Measurements from ENCODE around the gene OR1K1. TPM values are rescaled to one million over a fixed set of nuclear protein-coding genes. Genes with fewer than 3 reads are reported as not detected.

The OR1K1 gene
- total and polyA plus RNA-seq, 10 of the 15 experiments (the other 5 are each of a cell fraction or from before 2014, with no cell fraction given), result not detected

GRCh38 chr9:122786338-122786737 lies 13.6 kb upstream of the OR1K1 start:
- Histone ChIP-seq H3K27ac (ENCODE audit: control insufficient read depth, insufficient read depth) (no peak overlapping the region), H3K36me3 (ENCODE audit: control insufficient read depth in 2 of 2, insufficient read depth in 2 of 2, low read length in 1 of 2) (no peaks in the 10 kb centered on the region), H3K9me3 (replicated peaks; ENCODE audit: control insufficient read depth, insufficient read depth, low read length) (no peaks in the 10 kb centered on the region), H4K20me1 (ENCODE audit: control insufficient read depth, insufficient read depth) (no peaks in the 10 kb centered on the region), H2AFZ (ENCODE audit: control insufficient read depth, low read depth, low read length) (no peak overlapping the region), H3K27me3 (replicated peaks in 1 of 2; ENCODE audit: control insufficient read depth in 2 of 2, insufficient read depth in 2 of 2, low read length in 1 of 2) (peaks cover 0 to 1% of the 10 kb centered on the region in 2 experiments; a peak in 1 of 4 replicates), H3K9ac (ENCODE audit: control insufficient read depth, insufficient read depth, low read length) (no peak overlapping the region), H3K79me2 (ENCODE audit: control insufficient read depth, insufficient read depth, low read length) (no peaks in the 10 kb centered on the region), H3K4me1 (ENCODE audit: control insufficient read depth, insufficient read depth, low read length) (no peaks in the 10 kb centered on the region), H3K4me3 (no peak overlapping the region), H3K4me2 (ENCODE audit: control insufficient read depth, insufficient read depth) (no peak overlapping the region)
- SMC1A ChIA-PET (ENCODE audit: uncharacterized antibody, unreplicated experiment), result no interaction called here
- in situ Hi-C loops (cut with MboI), result no loop called here
- no peak for ATAC-seq
- no TSS peak for BruUV-seq (replicated peaks)
- CTCF ChIA-PET, result no interaction called here
- no peak for TF ChIP-seq ZNF217 (IDR thresholded peaks at IDR 0.05)
- no peak for TF ChIP-seq HDAC6 (IDR thresholded peaks at IDR 0.05; ENCODE audit: unreplicated experiment)
- 2% methylated on average over 4 of the region's 4 CpGs for WGBS (ENCODE audit: insufficient coverage, insufficient replicate concordance, low lambda C conversion rate, missing lambda C conversion rate)
- RAD21 ChIA-PET (ENCODE audit: unreplicated experiment), result no interaction called here
- intact Hi-C loops (cut with micrococcal nuclease; ENCODE audit: unreplicated experiment), result no loop called here
- no peak for FAIRE-seq
- POLR2A ChIA-PET, result no interaction called here
- DNase-seq (ENCODE audit: low read depth, low spot score), result no peak

GRCh38 chr9:122788831-122789230 lies 11.1 kb upstream of the OR1K1 start, which contains the start of gene OR5C1:
TSS of gene OR5C1 (plus strand) at chr9:122788933. CDS start at chr9:122788933, 0 bp downstream.
- no TSS peak for BruUV-seq (replicated peaks)
- no peaks in the 10 kb centered on the region for H3K36me3 ChIP-seq (ENCODE audit: control insufficient read depth in 2 of 2, insufficient read depth in 2 of 2, low read length in 1 of 2)
- no peak within 1 kb of the TSS for H2AFZ ChIP-seq (ENCODE audit: control insufficient read depth, low read depth, low read length)
- 70% methylated on average over 12 of the region's 12 CpGs for WGBS (ENCODE audit: insufficient coverage, insufficient replicate concordance, low lambda C conversion rate, missing lambda C conversion rate)
- no peak within 1 kb of the TSS for H3K9ac ChIP-seq (ENCODE audit: control insufficient read depth, insufficient read depth, low read length)
- TF ChIP-seq ZSCAN29 (IDR thresholded peaks at IDR 0.05) (no peak), POU2F2 (IDR thresholded peaks at IDR 0.05; ENCODE audit: borderline replicate concordance, low read depth, low read length) (no peak), RAD21 (IDR thresholded peaks at IDR 0.05; ENCODE audit: insufficient read depth, low read depth, low read length) (no peak), E4F1 (IDR thresholded peaks at IDR 0.05; ENCODE audit: borderline replicate concordance, partially characterized antibody) (no peak), SKIL (IDR thresholded peaks at IDR 0.05; ENCODE audit: low read depth, poor library complexity, severe bottlenecking) (no peak), WRNIP1 (IDR thresholded peaks at IDR 0.05; ENCODE audit: borderline replicate concordance, low read depth, low read length) (no peak)
- no peaks in the 10 kb centered on the region for H4K20me1 ChIP-seq (ENCODE audit: control insufficient read depth, insufficient read depth)
- H3K9me3 ChIP-seq (replicated peaks; ENCODE audit: control insufficient read depth, insufficient read depth, low read length), result no peaks in the 10 kb centered on the region
- POLR2A ChIA-PET, result no interaction called here
- no peak within 1 kb of the TSS for H3K4me3 ChIP-seq
- no peak for DNase-seq (ENCODE audit: low read depth, low spot score)
- H3K79me2 ChIP-seq (ENCODE audit: control insufficient read depth, insufficient read depth, low read length), result no peaks in the 10 kb centered on the region
- CTCF ChIA-PET, result no interaction called here
- no peak for FAIRE-seq
- RAD21 ChIA-PET (ENCODE audit: unreplicated experiment), result no interaction called here
- in situ Hi-C loops (cut with MboI) (no loop called here), intact Hi-C loops (cut with micrococcal nuclease; ENCODE audit: unreplicated experiment) (no loop called here)
- peaks cover 0 to 1% of the 10 kb centered on the region in 2 experiments; a peak in 1 of 4 replicates for H3K27me3 ChIP-seq (replicated peaks in 1 of 2; ENCODE audit: control insufficient read depth in 2 of 2, insufficient read depth in 2 of 2, low read length in 1 of 2)
- no peak within 1 kb of the TSS for H3K27ac ChIP-seq (ENCODE audit: control insufficient read depth, insufficient read depth)
- no peaks in the 10 kb centered on the region; the same call in 1 of the 2 replicates for H3K4me1 ChIP-seq (ENCODE audit: control insufficient read depth, insufficient read depth, low read length)
- H3K4me2 ChIP-seq (ENCODE audit: control insufficient read depth, insufficient read depth), result no peak within 1 kb of the TSS
- SMC1A ChIA-PET (ENCODE audit: uncharacterized antibody, unreplicated experiment), result no interaction called here
- ATAC-seq, result no peak

All from GM12878 (cell line).